Muscle layer of colon (tissue), 2 donors: ENCODE results near the gene CARD11.

Experiments used
- H3K27ac ChIP-seq: one replicate; pipeline ENCODE4 v1.7.0; 2013; ENCODE audit warnings: low read depth, mild to moderate bottlenecking, low read length, moderate library complexity
- H3K27me3 ChIP-seq, 2 donors: one replicate each; pipeline ENCODE4 v1.7.0; 2013; ENCODE audit warnings: low read length in 2 of 2, mild to moderate bottlenecking in 2 of 2; ENCODE audit not compliant: insufficient read depth in 2 of 2, control insufficient read depth in 1 of 2
- H3K36me3 ChIP-seq: one replicate; pipeline ENCODE4 v1.7.0; 2013; ENCODE audit warnings: mild to moderate bottlenecking, low read length; ENCODE audit not compliant: insufficient read depth
- H3K4me1 ChIP-seq: one replicate; pipeline ENCODE4 v1.7.0; 2013; ENCODE audit warnings: mild to moderate bottlenecking, low read length; ENCODE audit not compliant: insufficient read depth
- H3K4me3 ChIP-seq, 2 donors: one replicate each; pipeline ENCODE4 v1.7.0; 2013; ENCODE audit warnings: low read length in 2 of 2, low read depth in 1 of 2, mild to moderate bottlenecking in 1 of 2, moderate library complexity in 1 of 2
- H3K9ac ChIP-seq: one replicate; pipeline ENCODE4 v1.7.0; 2013; ENCODE audit warnings: low read length
- H3K9me3 ChIP-seq: one replicate; pipeline ENCODE4 v1.7.0; 2013; ENCODE audit warnings: mild to moderate bottlenecking, low read length
- donor health status: abdominal sarcoma.
- donor health status: Adenocarcinoma of cecum.

Gene CARD11

DNA sequence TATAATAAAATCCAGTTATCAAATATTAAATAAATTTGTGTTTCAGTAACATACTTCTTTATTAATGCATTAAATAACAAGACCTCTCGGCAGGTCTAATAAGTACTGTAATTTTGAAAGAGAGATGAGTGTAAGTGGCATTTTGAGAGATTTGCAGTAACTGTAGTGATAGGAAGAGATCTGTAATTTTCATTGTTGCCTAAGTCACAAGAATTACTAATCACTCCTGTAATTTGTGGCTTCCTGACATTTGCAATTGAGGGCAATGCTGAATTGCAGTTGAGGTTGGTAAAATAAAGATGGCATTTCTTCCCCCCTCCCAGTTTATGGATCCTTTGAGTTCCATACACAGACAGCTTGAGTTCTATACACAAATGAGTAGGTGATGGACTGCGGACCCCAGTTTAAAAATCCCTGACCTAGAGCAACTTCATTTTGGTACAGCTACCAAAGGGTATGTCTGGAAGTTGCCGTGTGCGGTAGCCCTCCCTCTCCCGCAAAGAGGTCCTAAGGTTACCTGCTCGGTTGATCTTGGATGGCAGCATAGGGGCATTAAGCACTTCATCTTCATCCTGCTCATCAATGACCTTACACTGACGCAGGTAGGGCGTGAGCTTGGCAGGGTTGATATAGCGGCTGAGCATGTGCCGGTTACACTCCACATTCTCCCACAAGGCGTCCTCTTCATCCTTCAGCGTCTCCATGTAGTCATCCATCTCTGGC is 96.4 kb downstream of the CARD11 start:
- H3K27ac ChIP-seq = no peak overlapping the region
- no peak overlapping the region for H3K9ac ChIP-seq
- H3K9me3 ChIP-seq = no peaks in the 10 kb centered on the region
- H3K4me3 ChIP-seq = no peak overlapping the region
- H3K27me3 ChIP-seq = no peaks in the 10 kb centered on the region
- H3K4me1 ChIP-seq = no peaks in the 10 kb centered on the region
- H3K36me3 ChIP-seq = no peaks in the 10 kb centered on the region

GRCh38 chr7:2945171-2945570 is 98.5 kb downstream of the CARD11 start:
- peaks cover 0 to 3% of the 10 kb centered on the region in 2 donors for H3K27me3 ChIP-seq
- H3K4me1 ChIP-seq = no peaks in the 10 kb centered on the region
- no peaks in the 10 kb centered on the region for H3K36me3 ChIP-seq
- no peak overlapping the region for H3K27ac ChIP-seq
- no peak overlapping the region for H3K9ac ChIP-seq
- no peak overlapping the region for H3K4me3 ChIP-seq
- no peaks in the 10 kb centered on the region for H3K9me3 ChIP-seq

GRCh38 chr7:2944739-2945138 is 98.9 kb downstream of the CARD11 start:
- Histone ChIP-seq H3K9ac (no peak overlapping the region), H3K9me3 (no peaks in the 10 kb centered on the region), H3K27me3 (peaks cover 0 to 3% of the 10 kb centered on the region in 2 donors), H3K4me1 (no peaks in the 10 kb centered on the region), H3K4me3 (no peak overlapping the region), H3K27ac (no peak overlapping the region), H3K36me3 (no peaks in the 10 kb centered on the region)

DNA sequence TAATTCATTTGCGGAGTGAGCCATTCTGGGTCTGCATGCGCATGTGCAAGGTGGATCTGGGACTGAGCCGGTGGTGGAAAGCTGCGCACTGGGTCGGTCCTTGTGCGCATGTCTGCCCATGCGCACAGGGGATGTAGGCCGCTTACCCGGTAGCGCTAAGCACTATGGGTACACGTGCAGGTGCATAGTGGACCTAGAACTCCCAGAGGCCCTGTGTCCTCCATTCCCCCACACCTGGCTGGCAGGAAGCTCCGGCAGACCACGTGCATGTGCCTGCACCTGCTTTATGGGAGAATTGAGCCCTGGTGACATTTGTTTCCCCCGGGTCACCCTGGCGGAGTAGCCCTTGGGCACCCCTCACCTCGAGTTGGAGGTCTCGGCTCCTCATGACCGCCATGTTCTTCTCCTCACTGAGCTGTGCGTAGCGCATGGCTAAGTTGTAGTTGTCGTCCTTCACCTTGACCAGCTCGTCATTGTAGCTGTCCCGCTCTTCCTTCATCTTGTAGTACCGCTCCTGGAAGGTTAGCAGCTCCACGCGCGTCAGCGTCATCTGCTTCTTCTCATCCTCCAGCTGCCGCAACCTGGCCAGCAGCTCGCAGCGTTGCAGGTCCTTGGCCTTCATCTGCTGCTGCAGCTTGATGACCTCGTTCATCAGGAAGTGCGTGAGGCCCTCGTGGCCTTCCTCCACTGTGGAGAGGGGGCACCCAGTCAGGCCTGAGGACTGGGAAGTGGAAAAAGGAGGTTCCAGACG is 99.6 kb downstream of the CARD11 start:
- Histone ChIP-seq H3K4me1 (no peaks in the 10 kb centered on the region), H3K9ac (no peak overlapping the region), H3K4me3 (no peak overlapping the region), H3K36me3 (no peaks in the 10 kb centered on the region), H3K27me3 (peaks cover 0 to 3% of the 10 kb centered on the region in 2 donors), H3K27ac (no peak overlapping the region), H3K9me3 (no peaks in the 10 kb centered on the region)

DNA sequence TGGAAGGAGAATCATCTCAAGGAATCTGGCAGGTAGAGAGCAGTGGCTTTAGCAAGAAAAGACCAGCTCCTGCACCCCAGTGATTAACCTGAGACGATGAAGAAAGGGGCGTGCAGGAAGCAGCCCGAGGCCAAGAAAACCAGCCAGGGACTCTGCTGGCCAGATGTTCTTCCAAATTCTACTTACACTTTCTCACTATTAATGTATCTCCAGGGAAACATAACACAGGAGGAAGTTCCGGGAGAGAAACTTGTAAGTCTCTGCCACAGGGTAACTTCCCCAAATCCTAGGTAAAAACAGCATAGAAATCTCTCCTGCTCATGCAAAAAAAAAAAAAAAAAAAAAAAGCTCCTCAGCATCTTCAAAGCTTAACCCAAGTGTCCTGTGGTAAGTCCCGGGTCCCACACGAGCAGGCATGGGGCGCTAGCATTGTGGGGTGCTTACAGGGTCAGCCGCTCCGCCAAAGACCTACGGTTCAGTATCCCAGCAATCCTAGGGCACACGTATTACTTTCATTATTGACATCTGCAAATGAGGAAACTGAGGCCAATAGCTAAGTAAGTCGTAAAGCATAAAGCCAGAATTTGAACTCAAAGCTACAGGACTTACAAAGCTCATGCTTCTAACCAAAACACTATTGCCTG is 102.3 kb downstream of the CARD11 start:
- Histone ChIP-seq H3K4me1 (no peaks in the 10 kb centered on the region), H3K9ac (no peak overlapping the region), H3K36me3 (no peaks in the 10 kb centered on the region), H3K27ac (no peak overlapping the region), H3K9me3 (no peaks in the 10 kb centered on the region), H3K4me3 (no peak overlapping the region), H3K27me3 (peaks cover 0 to 3% of the 10 kb centered on the region in 2 donors)

- H3K9me3 ChIP-seq = no peaks in the 10 kb centered on the region
- no peak overlapping the region for H3K27ac ChIP-seq
- H3K4me1 ChIP-seq = no peaks in the 10 kb centered on the region
- H3K36me3 ChIP-seq = no peaks in the 10 kb centered on the region
- peaks cover 0 to 3% of the 10 kb centered on the region in 2 donors for H3K27me3 ChIP-seq
- H3K4me3 ChIP-seq = no peak overlapping the region
- H3K9ac ChIP-seq = no peak overlapping the region
Measured at GRCh38 chr7:2940466-2940865, 103.2 kb downstream of the CARD11 start.

GRCh38 chr7:2939193-2939885 is 104.3 kb downstream of the CARD11 start:
- no peak overlapping the region for H3K9ac ChIP-seq
- H3K27ac ChIP-seq = no peak overlapping the region
- H3K36me3 ChIP-seq = no peaks in the 10 kb centered on the region
- no peak overlapping the region for H3K4me3 ChIP-seq
- no peaks in the 10 kb centered on the region for H3K4me1 ChIP-seq
- peaks cover 0 to 3% of the 10 kb centered on the region in 2 donors for H3K27me3 ChIP-seq
- no peaks in the 10 kb centered on the region for H3K9me3 ChIP-seq

DNA sequence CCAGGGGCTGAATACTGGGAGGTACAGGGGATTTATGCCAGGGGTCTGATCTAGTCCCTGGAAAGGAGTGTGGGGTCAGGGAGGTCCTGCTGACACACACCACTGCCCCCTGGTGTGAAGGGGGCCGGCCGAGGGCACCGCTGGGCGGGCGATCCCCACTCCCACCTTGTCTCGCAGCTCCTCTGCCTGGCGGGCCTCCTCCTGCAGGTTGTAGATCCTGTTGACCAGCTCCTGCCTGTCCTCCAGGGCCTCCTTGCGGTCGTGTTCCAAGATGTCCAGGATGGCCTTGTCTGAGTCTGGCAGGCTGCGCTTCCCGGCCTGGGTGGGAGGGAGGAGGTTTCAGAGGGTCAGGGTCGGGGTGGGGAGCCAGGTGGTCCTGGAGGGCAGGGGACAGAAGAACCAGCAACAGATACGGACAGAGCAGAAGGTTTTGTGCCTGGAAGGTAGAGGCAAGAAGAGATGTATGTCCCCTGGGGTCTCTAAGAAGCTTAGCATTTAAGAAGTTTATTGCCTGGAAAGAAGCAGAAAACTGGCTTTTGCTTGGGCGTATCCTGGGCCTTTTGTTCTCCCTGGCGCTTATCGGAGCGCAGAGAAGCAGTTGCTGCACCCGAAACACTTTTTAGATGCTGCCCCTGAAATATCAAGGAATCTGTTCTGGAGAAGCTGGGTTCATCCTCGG is 105.0 kb downstream of the CARD11 start:
- Histone ChIP-seq H3K4me1 (no peaks in the 10 kb centered on the region), H3K9ac (no peak overlapping the region), H3K4me3 (no peak overlapping the region), H3K9me3 (no peaks in the 10 kb centered on the region), H3K27me3 (peaks cover 0 to 3% of the 10 kb centered on the region in 2 donors), H3K27ac (no peak overlapping the region), H3K36me3 (no peaks in the 10 kb centered on the region)

DNA sequence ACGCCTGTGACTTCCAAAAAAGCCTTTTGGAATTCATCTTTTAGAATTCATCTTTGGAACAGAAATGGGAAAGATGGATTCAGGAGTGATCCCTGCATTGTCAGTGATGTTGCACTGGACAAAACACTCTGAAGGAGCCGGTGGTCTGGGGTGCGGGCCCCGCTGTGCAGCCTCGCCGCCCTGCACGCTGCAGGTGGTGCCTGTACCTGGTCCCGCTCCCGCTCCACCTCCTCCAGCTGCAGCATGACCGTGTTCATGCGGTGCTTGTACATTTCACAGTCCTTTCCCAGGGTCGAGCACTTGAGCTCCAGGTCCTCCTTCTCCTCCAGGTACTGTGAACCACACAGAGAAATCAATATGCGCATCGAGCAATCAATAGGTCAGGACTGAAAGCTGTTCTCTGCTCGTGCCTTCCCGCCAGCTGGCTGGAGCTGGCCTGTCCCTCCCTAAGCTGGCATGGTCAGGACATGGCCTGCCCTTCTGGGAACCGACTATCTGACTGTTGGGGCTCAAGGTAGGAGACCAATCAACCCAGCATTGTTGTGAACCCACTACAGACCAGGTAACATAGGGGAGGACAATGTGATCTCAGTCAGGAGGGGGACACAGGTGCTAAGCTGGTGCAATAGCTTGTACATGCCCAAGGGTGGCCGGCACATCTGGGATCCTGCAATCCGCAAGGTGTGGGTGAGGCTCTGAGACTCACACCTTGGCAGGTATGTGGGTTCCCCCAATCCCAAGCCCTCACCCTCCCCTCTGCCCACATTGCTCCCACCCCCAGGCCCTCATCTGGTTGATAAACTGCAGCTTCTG is 105.8 kb downstream of the CARD11 start:
- H3K9me3 ChIP-seq = no peaks in the 10 kb centered on the region
- no peak overlapping the region for H3K9ac ChIP-seq
- H3K36me3 ChIP-seq = no peaks in the 10 kb centered on the region
- no peak overlapping the region for H3K4me3 ChIP-seq
- H3K27ac ChIP-seq = no peak overlapping the region
- no peaks in the 10 kb centered on the region for H3K4me1 ChIP-seq
- H3K27me3 ChIP-seq = peaks cover 0 to 3% of the 10 kb centered on the region in 2 donors

DNA sequence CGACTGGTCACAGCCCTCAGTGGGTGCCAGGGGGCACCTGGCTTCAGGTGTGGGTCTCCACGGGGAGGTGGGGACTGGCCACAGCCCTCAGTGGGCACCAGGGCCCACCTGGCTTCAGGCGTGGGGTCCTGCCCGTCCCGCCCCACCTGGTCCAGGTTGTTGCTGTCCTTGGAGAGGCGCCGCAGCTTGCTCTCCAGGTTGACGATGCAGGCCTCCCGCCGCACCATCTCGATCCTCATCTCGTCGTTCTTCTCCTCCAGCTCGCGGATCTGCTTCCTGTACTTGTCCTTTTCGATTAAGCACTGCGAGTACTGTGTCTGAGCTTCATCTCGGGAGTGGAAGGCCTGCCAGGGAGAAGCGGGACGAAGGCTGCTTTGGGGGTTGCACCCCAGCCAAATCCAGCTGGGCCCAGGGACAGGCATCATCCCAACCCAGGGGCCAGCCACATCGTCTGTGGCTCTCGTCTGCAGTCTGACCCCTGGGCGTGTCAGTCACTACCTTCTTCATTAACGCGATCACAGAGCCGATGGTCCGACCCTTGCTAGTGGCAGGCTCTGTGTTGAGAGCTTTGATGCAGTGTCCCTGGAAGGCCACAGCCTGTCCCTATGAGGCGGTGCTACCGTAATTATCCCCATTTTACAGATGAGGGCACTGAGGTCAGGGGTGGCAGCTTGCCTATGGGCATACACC is 106.6 kb downstream of the CARD11 start:
- Histone ChIP-seq H3K9ac (no peak overlapping the region), H3K4me1 (no peaks in the 10 kb centered on the region), H3K9me3 (no peaks in the 10 kb centered on the region), H3K27ac (no peak overlapping the region), H3K4me3 (no peak overlapping the region), H3K27me3 (peaks cover 0 to 3% of the 10 kb centered on the region in 2 donors), H3K36me3 (no peaks in the 10 kb centered on the region)
